Epithelial cell of proximal tubule (primary cell): ENCODE measurements around the gene RBP7. TPM values are rescaled to one million over a fixed set of nuclear protein-coding genes. Genes with fewer than 3 reads are reported as not detected.

ENCODE experiments used
- DNase-seq: peaks from one replicate; pipeline ENCODE4 v3.0.0-alpha.2; 2011; ENCODE audit warnings: low read depth
- H3K4me3 ChIP-seq: 2 replicates; pipeline ENCODE4 v1.5.1; 2011; ENCODE audit warnings: low read depth, mild to moderate bottlenecking, low read length
- CTCF ChIP-seq: conservative IDR thresholded peaks from 2 replicates; pipeline ENCODE4 v1.5.1; 2012; ENCODE audit warnings: low read depth, mild to moderate bottlenecking, low read length
- total RNA-seq: library from RNA; depleted of rRNA; stranded (reverse); fragments of >200 nt; gene quantifications from 2 replicates; pipeline ENCODE4 v1.2.3, GENCODE V29; 2015

RBP7 gene
- total RNA-seq, 1 donor from 2014 or later: 24.3 TPM

- H3K4me3 ChIP-seq: no peak overlapping the region
- DNase-seq: no peak
- no peak for TF ChIP-seq CTCF
These were observed 51.6 kb downstream of the RBP7 start for GRCh38 chr1:10048601-10049000.

- TF ChIP-seq CTCF: no peak
- no peak for DNase-seq
These were observed 53.6 kb downstream of the RBP7 start for GRCh38 chr1:10050611-10051010.

GRCh38 chr1:10051656-10052055 lies 54.6 kb downstream of the RBP7 start:
- no peak for DNase-seq

More at GRCh38 chr1:10050611-10051010, 53.6 kb downstream of the RBP7 start:
- H3K4me3 ChIP-seq: no peak overlapping the region

GRCh38 chr1:10052347-10052746 lies 55.3 kb downstream of the RBP7 start:
- DNase-seq: no peak
- TF ChIP-seq CTCF: no peak
- H3K4me3 ChIP-seq: no peak overlapping the region

More at GRCh38 chr1:10051656-10052055, 54.6 kb downstream of the RBP7 start:
- H3K4me3 ChIP-seq: no peak overlapping the region
- TF ChIP-seq CTCF: no peak

- no peak overlapping the region for H3K4me3 ChIP-seq
- DNase-seq: no peak
- no peak for TF ChIP-seq CTCF
These were observed 57.4 kb downstream of the RBP7 start for GRCh38 chr1:10054465-10054864.

GRCh38 chr1:10056599-10056987 lies 59.6 kb downstream of the RBP7 start:
- no peak for TF ChIP-seq CTCF
- H3K4me3 ChIP-seq: no peak overlapping the region
- no peak for DNase-seq

- no peak for DNase-seq
- no peak for TF ChIP-seq CTCF
- no peak overlapping the region for H3K4me3 ChIP-seq
These were observed 60.3 kb downstream of the RBP7 start for GRCh38 chr1:10057343-10057742.
